Endothelial cell (in vitro differentiated cells): ENCODE measurements around the gene RASGRP1. TPM values are rescaled to one million over a fixed set of nuclear protein-coding genes. Genes with fewer than 3 reads are reported as not detected.

Experiments used
- DNase-seq: peaks from one replicate; pipeline ENCODE4 v3.0.0; 2021; ENCODE audit warnings: low spot score
- H3K27ac Mint-ChIP-seq: one replicate; pipeline ENCODE4 v1.8.0; 2021; ENCODE audit warnings: mixed read lengths, inconsistent platforms; ENCODE audit not compliant: unreplicated experiment
- H3K27me3 Mint-ChIP-seq: one replicate; pipeline ENCODE4 v1.8.0; 2021; ENCODE audit warnings: mild to moderate bottlenecking, moderate library complexity, mixed read lengths, inconsistent platforms; ENCODE audit not compliant: unreplicated experiment
- H3K36me3 Mint-ChIP-seq: one replicate; pipeline ENCODE4 v1.8.0; 2021; ENCODE audit warnings: mild to moderate bottlenecking, low read depth, mixed read lengths, inconsistent platforms; ENCODE audit not compliant: unreplicated experiment
- H3K4me1 Mint-ChIP-seq: one replicate; pipeline ENCODE4 v1.8.0; 2021; ENCODE audit warnings: mild to moderate bottlenecking, mixed read lengths, inconsistent platforms; ENCODE audit not compliant: unreplicated experiment
- H3K4me3 Mint-ChIP-seq: one replicate; pipeline ENCODE4 v1.8.0; 2021; ENCODE audit warnings: mild to moderate bottlenecking, mixed read lengths, inconsistent platforms; ENCODE audit not compliant: unreplicated experiment
- H3K9me3 Mint-ChIP-seq: one replicate; pipeline ENCODE4 v1.8.0; 2021; ENCODE audit warnings: mixed read lengths, inconsistent platforms; ENCODE audit not compliant: unreplicated experiment
- total RNA-seq: library from RNA; stranded (reverse); fragmentation: NEBNext Ultra II Directional; extraction: Animal tissue kit (Norgen Biotek cat#: 25700); gene quantifications from one replicate; pipeline ENCODE4 v1.2.1, GENCODE V29; 2021; ENCODE audit not compliant: unreplicated experiment
- TF ChIP-seq, protein P1 (sequence below): fragments of 200-600 bp; sonication (generic); IDR thresholded peaks from one replicate; pipeline ENCODE4 v1.5.0; 2021; ENCODE audit warnings: antibody characterized with exemption; ENCODE audit not compliant: unreplicated experiment

RASGRP1 gene
- total RNA-seq, 1 donor from 2014 or later: 0.49 TPM

- Mint-ChIP-seq H3K4me1 (peaks cover 16% of the 10 kb centered on the region), H3K4me3 (no peak overlapping the region), H3K36me3 (no peaks in the 10 kb centered on the region), H3K27me3 (peaks cover 4% of the 10 kb centered on the region), H3K27ac (no peak overlapping the region), H3K9me3 (no peaks in the 10 kb centered on the region)
- no peak for DNase-seq
- TF ChIP-seq, protein P1, sequence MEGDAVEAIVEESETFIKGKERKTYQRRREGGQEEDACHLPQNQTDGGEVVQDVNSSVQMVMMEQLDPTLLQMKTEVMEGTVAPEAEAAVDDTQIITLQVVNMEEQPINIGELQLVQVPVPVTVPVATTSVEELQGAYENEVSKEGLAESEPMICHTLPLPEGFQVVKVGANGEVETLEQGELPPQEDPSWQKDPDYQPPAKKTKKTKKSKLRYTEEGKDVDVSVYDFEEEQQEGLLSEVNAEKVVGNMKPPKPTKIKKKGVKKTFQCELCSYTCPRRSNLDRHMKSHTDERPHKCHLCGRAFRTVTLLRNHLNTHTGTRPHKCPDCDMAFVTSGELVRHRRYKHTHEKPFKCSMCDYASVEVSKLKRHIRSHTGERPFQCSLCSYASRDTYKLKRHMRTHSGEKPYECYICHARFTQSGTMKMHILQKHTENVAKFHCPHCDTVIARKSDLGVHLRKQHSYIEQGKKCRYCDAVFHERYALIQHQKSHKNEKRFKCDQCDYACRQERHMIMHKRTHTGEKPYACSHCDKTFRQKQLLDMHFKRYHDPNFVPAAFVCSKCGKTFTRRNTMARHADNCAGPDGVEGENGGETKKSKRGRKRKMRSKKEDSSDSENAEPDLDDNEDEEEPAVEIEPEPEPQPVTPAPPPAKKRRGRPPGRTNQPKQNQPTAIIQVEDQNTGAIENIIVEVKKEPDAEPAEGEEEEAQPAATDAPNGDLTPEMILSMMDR: no peak
Observed at GRCh38 chr15:38520035-38520434, 44.6 kb downstream of the RASGRP1 start.

DNA sequence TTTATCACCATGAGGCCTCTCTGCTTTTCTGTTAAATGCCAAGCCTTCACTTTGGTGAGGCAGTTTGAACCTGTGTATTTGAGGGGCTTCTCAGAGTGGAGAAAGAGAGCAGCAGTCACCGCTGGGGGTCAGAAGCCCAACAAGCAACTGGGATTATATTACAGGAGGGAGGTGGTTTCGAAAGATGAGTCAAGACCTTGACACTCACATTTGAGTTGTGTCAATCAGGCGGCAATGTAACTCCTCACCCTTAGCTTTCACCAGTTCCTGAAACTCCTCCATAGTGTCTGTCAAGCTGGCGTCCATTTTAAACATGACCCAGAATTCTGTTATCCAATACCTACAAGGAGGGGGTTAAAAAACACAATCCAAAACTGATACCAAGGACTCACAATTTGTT lies 46.5 kb downstream of the RASGRP1 start:
- DNase-seq: no peak

GRCh38 chr15:38517312-38517975 lies 47.2 kb downstream of the RASGRP1 start:
- no peak for DNase-seq
- Mint-ChIP-seq H3K9me3 (no peaks in the 10 kb centered on the region), H3K4me3 (no peak overlapping the region)

More for the DNA sequence above, 46.5 kb downstream of the RASGRP1 start:
- no peak overlapping the region for H3K4me3 Mint-ChIP-seq
- H3K9me3 Mint-ChIP-seq: no peaks in the 10 kb centered on the region
- TF ChIP-seq, protein P1: no peak
- peaks cover 24% of the 10 kb centered on the region for H3K4me1 Mint-ChIP-seq
- H3K27ac Mint-ChIP-seq: no peak overlapping the region
- no peaks in the 10 kb centered on the region for H3K36me3 Mint-ChIP-seq
- H3K27me3 Mint-ChIP-seq: peaks cover 3% of the 10 kb centered on the region

DNA sequence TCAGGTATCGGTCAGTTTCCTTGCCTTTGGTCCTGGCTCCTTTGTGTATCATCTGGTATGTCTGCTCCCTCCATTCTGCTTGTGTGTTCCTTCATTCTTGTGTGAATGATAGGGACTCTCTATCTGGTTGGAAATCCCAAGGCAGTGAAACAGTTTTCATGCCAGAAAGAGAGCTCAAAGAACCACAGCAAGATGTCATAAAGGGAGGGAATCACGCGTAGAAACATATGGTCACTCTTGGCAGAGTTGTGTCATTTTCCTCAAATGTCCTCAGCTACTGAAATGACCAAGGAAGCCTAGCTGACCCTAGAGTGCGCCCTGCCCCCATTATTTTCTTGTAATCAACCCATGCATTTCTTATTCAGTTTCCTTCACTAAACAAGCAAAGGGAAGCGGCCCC lies 48.0 kb downstream of the RASGRP1 start:
- Mint-ChIP-seq H3K27ac (no peak overlapping the region), H3K36me3 (no peaks in the 10 kb centered on the region), H3K4me1 (peaks cover 24% of the 10 kb centered on the region), H3K27me3 (peaks cover 3% of the 10 kb centered on the region), H3K9me3 (no peaks in the 10 kb centered on the region), H3K4me3 (no peak overlapping the region)
- TF ChIP-seq, protein P1: no peak
- DNase-seq: no peak

More at GRCh38 chr15:38517312-38517975, 47.2 kb downstream of the RASGRP1 start:
- TF ChIP-seq, protein P1: no peak
- H3K27ac Mint-ChIP-seq: no peak overlapping the region
- H3K36me3 Mint-ChIP-seq: no peaks in the 10 kb centered on the region
- H3K4me1 Mint-ChIP-seq: peaks cover 24% of the 10 kb centered on the region
- peaks cover 3% of the 10 kb centered on the region for H3K27me3 Mint-ChIP-seq

GRCh38 chr15:38514601-38515000 lies 50.0 kb downstream of the RASGRP1 start:
- H3K4me1 Mint-ChIP-seq: peaks cover 24% of the 10 kb centered on the region
- TF ChIP-seq, protein P1: no peak
- no peak overlapping the region for H3K27ac Mint-ChIP-seq
- H3K4me3 Mint-ChIP-seq: no peak overlapping the region
- H3K9me3 Mint-ChIP-seq: no peaks in the 10 kb centered on the region
- H3K36me3 Mint-ChIP-seq: no peaks in the 10 kb centered on the region
- DNase-seq: no peak
- H3K27me3 Mint-ChIP-seq: peaks cover 3% of the 10 kb centered on the region
